ENCODE data around the gene PTPRU.
"Not testable (repeated sequence)": the region's sequence is repeated elsewhere in the genome, so short reads cannot be mapped to it uniquely, and the experiment has no call there.

Gene PTPRU

GRCh38 chr1:29218223-29218622 is 18.1 kb upstream of the PTPRU start:
- Histone ChIP-seq H3K9me3 (ENCODE audit: control insufficient read depth in 1 of 2, low read length in 2 of 2) (no peaks in the 10 kb centered on the region), H3K27me3 (ENCODE audit: control insufficient read depth in 1 of 2, insufficient read depth in 2 of 2, low read length in 2 of 2) (no peaks in the 10 kb centered on the region), H3K4me1 (ENCODE audit: control insufficient read depth in 1 of 2, insufficient read depth in 2 of 2, low read length in 2 of 2) (no peaks in the 10 kb centered on the region), H3K27ac (ENCODE audit: low read depth, low read length) (no peak overlapping the region), H3K9ac (ENCODE audit: low read depth in 1 of 2, low read length in 2 of 2) (no peak overlapping the region), H3K36me3 (ENCODE audit: control insufficient read depth in 1 of 2, insufficient read depth in 2 of 2, low read length in 2 of 2) (peaks cover 11 to 39% of the 10 kb centered on the region in 2 donors), H3K4me3 (ENCODE audit: low read depth in 1 of 2, low read length in 2 of 2) (no peak overlapping the region)

GRCh38 chr1:29221296-29221695 is 15.0 kb upstream of the PTPRU start:
- H3K4me3 ChIP-seq (ENCODE audit: low read depth in 1 of 2, low read length in 2 of 2), result no peak overlapping the region
- H3K27me3 ChIP-seq (ENCODE audit: control insufficient read depth in 1 of 2, insufficient read depth in 2 of 2, low read length in 2 of 2), result no peaks in the 10 kb centered on the region
- no peak overlapping the region for H3K27ac ChIP-seq (ENCODE audit: low read depth, low read length)
- H3K9me3 ChIP-seq (ENCODE audit: control insufficient read depth in 1 of 2, low read length in 2 of 2), result no peaks in the 10 kb centered on the region
- H3K4me1 ChIP-seq (ENCODE audit: control insufficient read depth in 1 of 2, insufficient read depth in 2 of 2, low read length in 2 of 2), result no peaks in the 10 kb centered on the region
- peaks cover 3 to 31% of the 10 kb centered on the region in 2 donors for H3K36me3 ChIP-seq (ENCODE audit: control insufficient read depth in 1 of 2, insufficient read depth in 2 of 2, low read length in 2 of 2)
- H3K9ac ChIP-seq (ENCODE audit: low read depth in 1 of 2, low read length in 2 of 2), result no peak overlapping the region

- H3K36me3 ChIP-seq (ENCODE audit: control insufficient read depth in 1 of 2, insufficient read depth in 2 of 2, low read length in 2 of 2), result peaks cover 2 to 27% of the 10 kb centered on the region in 2 donors
- H3K9me3 ChIP-seq (ENCODE audit: control insufficient read depth in 1 of 2, low read length in 2 of 2), result not testable (repeated sequence)
Measured at GRCh38 chr1:29222260-29222659, 14.1 kb upstream of the PTPRU start.

GRCh38 chr1:29222686-29223085 is 13.6 kb upstream of the PTPRU start:
- Histone ChIP-seq H3K9me3 (ENCODE audit: control insufficient read depth in 1 of 2, low read length in 2 of 2) (no peaks in the 10 kb centered on the region), H3K4me3 (ENCODE audit: low read depth in 1 of 2, low read length in 2 of 2) (no peak overlapping the region), H3K27ac (ENCODE audit: low read depth, low read length) (no peak overlapping the region), H3K27me3 (ENCODE audit: control insufficient read depth in 1 of 2, insufficient read depth in 2 of 2, low read length in 2 of 2) (no peaks in the 10 kb centered on the region), H3K4me1 (ENCODE audit: control insufficient read depth in 1 of 2, insufficient read depth in 2 of 2, low read length in 2 of 2) (no peaks in the 10 kb centered on the region), H3K36me3 (ENCODE audit: control insufficient read depth in 1 of 2, insufficient read depth in 2 of 2, low read length in 2 of 2) (peaks cover 2 to 27% of the 10 kb centered on the region in 2 donors), H3K9ac (ENCODE audit: low read depth in 1 of 2, low read length in 2 of 2) (no peak overlapping the region)

More at GRCh38 chr1:29222260-29222659, 14.1 kb upstream of the PTPRU start:
- H3K4me3 ChIP-seq (ENCODE audit: low read depth in 1 of 2, low read length in 2 of 2); H3K4me1 ChIP-seq (ENCODE audit: control insufficient read depth in 1 of 2, insufficient read depth in 2 of 2, low read length in 2 of 2); H3K27me3 ChIP-seq (ENCODE audit: control insufficient read depth in 1 of 2, insufficient read depth in 2 of 2, low read length in 2 of 2); H3K27ac ChIP-seq (ENCODE audit: low read depth, low read length); H3K9ac ChIP-seq (ENCODE audit: low read depth in 1 of 2, low read length in 2 of 2): not testable (repeated sequence)

- Histone ChIP-seq H3K9me3 (ENCODE audit: control insufficient read depth in 1 of 2, low read length in 2 of 2) (no peaks in the 10 kb centered on the region), H3K27me3 (ENCODE audit: control insufficient read depth in 1 of 2, insufficient read depth in 2 of 2, low read length in 2 of 2) (no peaks in the 10 kb centered on the region), H3K36me3 (ENCODE audit: control insufficient read depth in 1 of 2, insufficient read depth in 2 of 2, low read length in 2 of 2) (peaks cover 2 to 27% of the 10 kb centered on the region in 2 donors), H3K27ac (ENCODE audit: low read depth, low read length) (no peak overlapping the region), H3K4me1 (ENCODE audit: control insufficient read depth in 1 of 2, insufficient read depth in 2 of 2, low read length in 2 of 2) (no peaks in the 10 kb centered on the region), H3K4me3 (ENCODE audit: low read depth in 1 of 2, low read length in 2 of 2) (no peak overlapping the region), H3K9ac (ENCODE audit: low read depth in 1 of 2, low read length in 2 of 2) (no peak overlapping the region)
Measured at GRCh38 chr1:29223521-29223920, 12.8 kb upstream of the PTPRU start.

GRCh38 chr1:29224356-29224837 is 11.9 kb upstream of the PTPRU start:
- no peaks in the 10 kb centered on the region for H3K9me3 ChIP-seq (ENCODE audit: control insufficient read depth in 1 of 2, low read length in 2 of 2)
- H3K4me3 ChIP-seq (ENCODE audit: low read depth in 1 of 2, low read length in 2 of 2), result no peak overlapping the region
- no peak overlapping the region for H3K9ac ChIP-seq (ENCODE audit: low read depth in 1 of 2, low read length in 2 of 2)
- H3K27me3 ChIP-seq (ENCODE audit: control insufficient read depth in 1 of 2, insufficient read depth in 2 of 2, low read length in 2 of 2), result no peaks in the 10 kb centered on the region
- H3K27ac ChIP-seq (ENCODE audit: low read depth, low read length), result no peak overlapping the region
- no peaks in the 10 kb centered on the region for H3K4me1 ChIP-seq (ENCODE audit: control insufficient read depth in 1 of 2, insufficient read depth in 2 of 2, low read length in 2 of 2)
- peaks cover 2 to 25% of the 10 kb centered on the region in 2 donors for H3K36me3 ChIP-seq (ENCODE audit: control insufficient read depth in 1 of 2, insufficient read depth in 2 of 2, low read length in 2 of 2)

- Histone ChIP-seq H3K27ac (ENCODE audit: low read depth, low read length) (no peak overlapping the region), H3K9me3 (ENCODE audit: control insufficient read depth in 1 of 2, low read length in 2 of 2) (no peaks in the 10 kb centered on the region), H3K4me3 (ENCODE audit: low read depth in 1 of 2, low read length in 2 of 2) (no peak overlapping the region), H3K4me1 (ENCODE audit: control insufficient read depth in 1 of 2, insufficient read depth in 2 of 2, low read length in 2 of 2) (peaks cover 6 to 8% of the 10 kb centered on the region in 2 donors), H3K27me3 (ENCODE audit: control insufficient read depth in 1 of 2, insufficient read depth in 2 of 2, low read length in 2 of 2) (no peaks in the 10 kb centered on the region), H3K36me3 (ENCODE audit: control insufficient read depth in 1 of 2, insufficient read depth in 2 of 2, low read length in 2 of 2) (peaks cover 2 to 23% of the 10 kb centered on the region in 2 donors), H3K9ac (ENCODE audit: low read depth in 1 of 2, low read length in 2 of 2) (no peak overlapping the region)
Measured at GRCh38 chr1:29225361-29225760, 11.0 kb upstream of the PTPRU start.

GRCh38 chr1:29227511-29227910 is 8.8 kb upstream of the PTPRU start:
- Histone ChIP-seq H3K36me3 (ENCODE audit: control insufficient read depth in 1 of 2, insufficient read depth in 2 of 2, low read length in 2 of 2) (peaks cover 2 to 15% of the 10 kb centered on the region in 2 donors), H3K4me3 (ENCODE audit: low read depth in 1 of 2, low read length in 2 of 2) (no peak overlapping the region), H3K9ac (ENCODE audit: low read depth in 1 of 2, low read length in 2 of 2) (no peak overlapping the region), H3K9me3 (ENCODE audit: control insufficient read depth in 1 of 2, low read length in 2 of 2) (no peaks in the 10 kb centered on the region), H3K27me3 (ENCODE audit: control insufficient read depth in 1 of 2, insufficient read depth in 2 of 2, low read length in 2 of 2) (no peaks in the 10 kb centered on the region), H3K4me1 (ENCODE audit: control insufficient read depth in 1 of 2, insufficient read depth in 2 of 2, low read length in 2 of 2) (peaks cover 6 to 10% of the 10 kb centered on the region in 2 donors), H3K27ac (ENCODE audit: low read depth, low read length) (no peak overlapping the region)

- H3K4me1 ChIP-seq (ENCODE audit: control insufficient read depth in 1 of 2, insufficient read depth in 2 of 2, low read length in 2 of 2), result peaks cover 6 to 10% of the 10 kb centered on the region in 2 donors
- H3K9me3 ChIP-seq (ENCODE audit: control insufficient read depth in 1 of 2, low read length in 2 of 2), result no peaks in the 10 kb centered on the region
- no peaks in the 10 kb centered on the region for H3K27me3 ChIP-seq (ENCODE audit: control insufficient read depth in 1 of 2, insufficient read depth in 2 of 2, low read length in 2 of 2)
- no peak overlapping the region for H3K27ac ChIP-seq (ENCODE audit: low read depth, low read length)
- peak overlapping the region; percentile 79 to 90 for H3K4me3 ChIP-seq (ENCODE audit: low read depth in 1 of 2, low read length in 2 of 2)
- H3K9ac ChIP-seq (ENCODE audit: low read depth in 1 of 2, low read length in 2 of 2), result peak overlapping the region; percentile 72 to 75
- H3K36me3 ChIP-seq (ENCODE audit: control insufficient read depth in 1 of 2, insufficient read depth in 2 of 2, low read length in 2 of 2), result no peaks in the 10 kb centered on the region
Measured at GRCh38 chr1:29230204-29230552, 6.1 kb upstream of the PTPRU start.

GRCh38 chr1:29230553-29231378 is 5.6 kb upstream of the PTPRU start, which contains the start of gene MECR:
MECR (minus strand) TSS chr1:29230934; CDS start chr1:29230906, 28 bp downstream.
- Histone ChIP-seq H3K36me3 (ENCODE audit: control insufficient read depth in 1 of 2, insufficient read depth in 2 of 2, low read length in 2 of 2) (no peaks in the 10 kb centered on the region), H3K27ac (ENCODE audit: low read depth, low read length) (no peak within 1 kb of the TSS), H3K9ac (ENCODE audit: low read depth in 1 of 2, low read length in 2 of 2) (peak within 1 kb of the TSS; percentile 72 to 75), H3K4me1 (ENCODE audit: control insufficient read depth in 1 of 2, insufficient read depth in 2 of 2, low read length in 2 of 2) (peaks cover 6 to 10% of the 10 kb centered on the region in 2 donors), H3K27me3 (ENCODE audit: control insufficient read depth in 1 of 2, insufficient read depth in 2 of 2, low read length in 2 of 2) (no peaks in the 10 kb centered on the region), H3K4me3 (ENCODE audit: low read depth in 1 of 2, low read length in 2 of 2) (peak within 1 kb of the TSS; percentile 79 to 90), H3K9me3 (ENCODE audit: control insufficient read depth in 1 of 2, low read length in 2 of 2) (no peaks in the 10 kb centered on the region)

Measured in duodenal mucosa (tissue), 2 donors.